Spinal cord (tissue), 10 donors: ENCODE data around the gene NEK1. TPM values are rescaled to one million over a fixed set of nuclear protein-coding genes. Genes with fewer than 3 reads are reported as not detected.
"Not testable (repeated sequence)": the region's sequence is repeated elsewhere in the genome, so short reads cannot be mapped to it uniquely, and the experiment has no call there.

Experiments
- DNase-seq, 6 donors: peaks; one replicate each; pipeline versions ENCODE4 v3.0.0 to v3.0.0-alpha.2; 2013 to 2015; ENCODE audit warnings: low spot score in 6 of 6, low read depth in 4 of 6
- H3K27ac ChIP-seq: one replicate; pipeline ENCODE4 v1.5.1; 2013; ENCODE audit warnings: low read depth, low read length, control low read depth
- H3K27me3 ChIP-seq: one replicate; pipeline ENCODE4 v1.6.1; 2013; ENCODE audit warnings: low read length; ENCODE audit not compliant: control insufficient read depth, insufficient read depth
- H3K36me3 ChIP-seq: one replicate; pipeline ENCODE4 v1.6.1; 2013; ENCODE audit warnings: low read length; ENCODE audit not compliant: control insufficient read depth, insufficient read depth
- H3K4me1 ChIP-seq: one replicate; pipeline ENCODE4 v1.6.1; 2013; ENCODE audit warnings: low read length; ENCODE audit not compliant: control insufficient read depth, insufficient read depth
- H3K4me3 ChIP-seq: one replicate; pipeline ENCODE4 v1.5.1; 2013; ENCODE audit warnings: low read depth, low read length, control low read depth
- H3K9me3 ChIP-seq: one replicate; pipeline ENCODE4 v1.6.1; 2013; ENCODE audit warnings: low read length; ENCODE audit not compliant: control insufficient read depth, insufficient read depth
- WGBS: methylation state at CpG from one replicate; pipeline ENCODE4 v1.1.5; 2013; ENCODE audit warnings: missing lambda C conversion rate; ENCODE audit not compliant: insufficient coverage; 5-methylcytosine and 5-hydroxymethylcytosine counted together
- polyA plus RNA-seq, 2 donors: library from polyadenylated mRNA; unstranded; fragments of 120-200 nt; gene quantifications; one replicate each; pipeline ENCODE4 v1.2.1, GENCODE V29; 2013; ENCODE audit not compliant: insufficient read length in 2 of 2
- total RNA-seq, 2 donors: library from RNA; depleted of rRNA in 1 of 2; stranded (reverse); fragments of 120-200 nt in 1 of 2; fragments of >200 nt in 1 of 2; gene quantifications; one replicate each; pipeline versions ENCODE4 v1.2.3 to v1.2.4, GENCODE V29; 2013 to 2014
- donor health status: healthy.

The NEK1 gene
- total and polyA plus RNA-seq, 4 donors = 24.0 to 42.6 (median 28.2) TPM

DNA sequence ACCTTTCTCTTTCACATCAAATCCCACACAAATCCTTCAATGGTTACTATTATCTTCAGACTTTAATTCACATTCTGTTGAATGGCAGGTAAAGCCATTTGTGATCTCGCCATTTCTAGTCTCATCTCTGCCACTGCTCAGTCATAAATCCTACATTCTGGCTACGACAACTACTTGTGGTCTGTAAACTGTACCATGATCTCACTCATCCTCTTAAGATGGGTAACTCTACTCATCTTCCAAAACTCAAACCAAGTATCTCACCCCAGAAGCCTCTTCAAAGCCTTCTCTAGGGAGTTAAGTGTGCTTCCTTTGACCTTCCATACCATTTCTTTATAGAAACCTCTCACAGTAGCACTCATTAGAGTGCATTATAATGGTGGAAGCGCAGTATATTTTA is 101.8 kb downstream of the NEK1 start:
- no peaks in the 10 kb centered on the region for H3K4me1 ChIP-seq
- H3K36me3 ChIP-seq = peaks cover 7% of the 10 kb centered on the region
- no peak overlapping the region for H3K27ac ChIP-seq
- no peak for DNase-seq
- peaks cover 1% of the 10 kb centered on the region for H3K9me3 ChIP-seq
- H3K27me3 ChIP-seq = no peaks in the 10 kb centered on the region
- WGBS = 75% methylated on average over 2 of the region's 3 CpGs
- no peak overlapping the region for H3K4me3 ChIP-seq

DNA sequence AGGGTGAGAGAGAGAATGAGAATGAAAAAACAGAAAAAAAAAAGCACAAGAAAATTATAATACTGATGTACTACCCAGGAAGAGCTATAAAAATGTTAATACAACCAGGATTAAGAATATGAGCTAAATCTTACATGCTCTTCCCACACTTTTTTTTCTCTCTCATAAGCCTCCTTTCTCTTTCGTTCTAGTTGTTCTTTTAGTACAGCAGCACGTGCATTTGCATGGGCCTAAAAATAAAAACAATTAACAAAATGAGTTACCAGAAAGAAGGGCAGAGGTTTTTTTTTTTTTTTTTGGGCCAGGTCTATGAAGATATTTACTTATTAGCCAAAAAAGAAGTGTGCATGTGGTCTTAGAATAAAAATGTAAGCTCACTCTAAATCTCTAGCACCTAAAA is 105.5 kb downstream of the NEK1 start:
- H3K4me3 ChIP-seq = no peak overlapping the region
- H3K36me3 ChIP-seq = peaks cover 7% of the 10 kb centered on the region
- H3K27me3 ChIP-seq = no peaks in the 10 kb centered on the region
- no peak overlapping the region for H3K27ac ChIP-seq
- no peaks in the 10 kb centered on the region for H3K4me1 ChIP-seq
- no peak for DNase-seq
- WGBS = no CpG with 5 or more reads among the region's 2 CpGs
- peaks cover 7% of the 10 kb centered on the region for H3K9me3 ChIP-seq

DNA sequence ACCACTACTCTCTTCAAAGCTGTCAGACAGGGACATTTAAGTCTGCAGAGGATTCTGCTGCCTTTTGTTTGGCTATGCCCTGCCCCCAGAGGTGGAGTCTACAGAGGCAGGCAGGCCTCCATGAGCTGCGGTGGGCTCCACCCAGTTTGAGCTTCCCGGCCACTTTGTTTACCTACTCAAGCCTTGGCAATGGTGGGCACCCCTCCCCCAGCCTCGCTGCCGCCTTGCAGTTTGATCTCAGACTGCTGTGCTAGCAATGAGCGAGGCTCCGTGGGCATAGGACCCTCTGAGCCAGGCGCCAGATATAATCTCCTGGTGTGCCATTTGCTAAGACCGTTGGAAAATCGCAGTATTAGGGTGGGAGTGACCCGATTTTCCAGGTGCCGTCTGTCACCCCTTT is 112.5 kb downstream of the NEK1 start:
- not testable (repeated sequence) for H3K27me3 ChIP-seq, H3K9me3 ChIP-seq, H3K4me3 ChIP-seq, H3K27ac ChIP-seq, DNase-seq, H3K36me3 ChIP-seq, H3K4me1 ChIP-seq
- 99% methylated on average over 7 of the region's 11 CpGs for WGBS

DNA sequence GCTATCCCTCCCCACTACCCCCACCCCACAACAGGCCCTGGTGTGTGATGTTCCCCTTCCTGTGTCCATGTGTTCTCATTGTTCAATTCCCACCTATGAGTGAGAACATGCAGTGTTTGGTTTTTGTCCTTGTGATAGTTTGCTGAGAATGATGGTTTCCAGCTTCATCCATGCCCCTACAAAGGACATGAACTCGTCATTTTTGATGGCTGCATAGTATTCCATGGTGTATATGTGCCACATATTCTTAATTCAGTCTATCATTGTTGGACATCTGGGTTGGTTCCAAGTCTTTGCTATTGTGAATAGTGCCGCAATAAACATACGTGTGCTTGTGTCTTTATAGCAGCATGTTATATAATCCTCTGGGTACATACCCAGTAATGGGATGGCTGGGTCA is 118.1 kb downstream of the NEK1 start:
- H3K36me3 ChIP-seq, H3K27me3 ChIP-seq, H3K4me1 ChIP-seq, H3K9me3 ChIP-seq, H3K27ac ChIP-seq, H3K4me3 ChIP-seq, DNase-seq: not testable (repeated sequence)
- no CpG with 5 or more reads among the region's 3 CpGs for WGBS

DNA sequence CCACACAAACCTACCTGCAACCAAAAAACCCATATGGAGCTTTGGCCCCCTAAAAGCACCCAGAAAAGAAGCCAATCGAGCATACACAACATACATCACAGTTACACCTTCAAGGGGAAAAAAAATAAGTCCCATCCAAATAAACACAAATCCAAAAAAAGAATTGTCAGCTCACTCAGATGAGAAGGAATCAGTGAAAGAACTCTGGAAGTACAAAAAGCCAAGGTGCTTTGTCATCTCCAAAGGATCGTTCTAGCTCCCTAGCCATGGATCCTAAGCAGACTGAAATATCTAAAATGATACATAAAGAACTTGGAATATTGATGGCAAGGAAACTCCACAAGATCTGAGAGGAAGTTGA is 119.2 kb downstream of the NEK1 start:
- DNase-seq = no peak
- H3K4me3 ChIP-seq = no peak overlapping the region
- WGBS = 43% methylated on average over 1 of the region's 2 CpGs
- no peaks in the 10 kb centered on the region for H3K9me3 ChIP-seq
- H3K27ac ChIP-seq = no peak overlapping the region
- peaks cover 6% of the 10 kb centered on the region for H3K36me3 ChIP-seq
- no peaks in the 10 kb centered on the region for H3K4me1 ChIP-seq
- no peaks in the 10 kb centered on the region for H3K27me3 ChIP-seq

DNA sequence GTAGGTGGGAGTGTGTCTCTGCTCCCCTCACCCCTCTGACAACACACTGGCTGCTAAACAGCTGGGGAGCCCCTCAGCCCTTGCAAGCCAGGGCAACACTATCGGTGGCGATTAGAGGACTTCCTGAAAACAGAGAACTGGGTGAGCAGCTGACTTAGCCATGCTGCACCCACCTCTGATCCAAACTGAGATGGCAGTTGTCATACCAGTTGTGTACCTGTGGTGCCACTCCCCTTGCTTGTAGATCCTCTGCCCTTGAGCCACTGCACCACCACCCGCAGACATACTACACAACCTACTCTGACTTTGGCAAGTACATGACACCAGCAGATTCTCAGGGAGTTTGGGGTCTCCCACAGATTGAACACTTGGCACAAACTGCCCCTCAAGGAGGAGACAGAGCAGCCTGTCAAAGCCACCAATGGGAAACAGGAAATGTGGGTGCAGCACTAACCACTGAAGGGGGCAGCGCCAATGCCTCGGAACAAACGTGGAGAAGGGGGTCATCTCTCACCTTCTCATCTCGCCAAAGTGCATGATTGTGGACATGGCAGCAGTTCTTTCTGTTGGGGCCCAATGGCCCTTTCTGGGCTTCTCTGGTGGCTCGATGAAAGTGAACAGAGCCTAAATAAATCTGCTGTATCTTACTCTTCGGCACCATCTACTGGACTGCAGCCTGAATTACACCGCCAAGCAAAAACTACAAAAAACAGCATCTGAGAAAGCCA is 119.8 kb downstream of the NEK1 start:
- Histone ChIP-seq H3K9me3 (no peaks in the 10 kb centered on the region), H3K4me1 (no peaks in the 10 kb centered on the region)
- peak in 1 of 6 donors; percentile 2 for DNase-seq

DNA sequence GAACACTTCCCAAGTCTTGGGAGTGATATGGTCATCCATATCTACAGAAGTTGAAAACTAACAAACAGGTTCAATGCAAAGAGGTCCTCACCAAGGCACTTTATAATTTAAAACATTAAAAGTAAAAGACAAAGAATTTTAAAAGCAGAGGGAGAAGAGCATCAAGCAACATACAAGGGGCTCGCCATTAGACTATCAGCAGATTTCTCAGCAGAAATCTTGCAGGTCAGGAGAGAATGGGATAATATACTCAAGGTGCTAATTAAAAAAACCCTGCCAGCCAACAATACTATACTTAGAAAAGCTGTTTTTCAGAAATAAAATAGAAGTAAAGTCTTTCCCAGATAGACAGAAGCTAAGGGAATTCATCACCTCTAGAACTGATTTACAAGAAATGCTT is 121.2 kb downstream of the NEK1 start:
- no peak for DNase-seq
- no CpG with 5 or more reads among the region's 1 CpG for WGBS

More for the DNA sequence above, 119.8 kb downstream of the NEK1 start:
- Histone ChIP-seq H3K27me3 (no peaks in the 10 kb centered on the region), H3K36me3 (peaks cover 6% of the 10 kb centered on the region), H3K4me3 (no peak overlapping the region), H3K27ac (no peak overlapping the region)
- WGBS = 64% methylated on average over 9 of the region's 10 CpGs

DNA sequence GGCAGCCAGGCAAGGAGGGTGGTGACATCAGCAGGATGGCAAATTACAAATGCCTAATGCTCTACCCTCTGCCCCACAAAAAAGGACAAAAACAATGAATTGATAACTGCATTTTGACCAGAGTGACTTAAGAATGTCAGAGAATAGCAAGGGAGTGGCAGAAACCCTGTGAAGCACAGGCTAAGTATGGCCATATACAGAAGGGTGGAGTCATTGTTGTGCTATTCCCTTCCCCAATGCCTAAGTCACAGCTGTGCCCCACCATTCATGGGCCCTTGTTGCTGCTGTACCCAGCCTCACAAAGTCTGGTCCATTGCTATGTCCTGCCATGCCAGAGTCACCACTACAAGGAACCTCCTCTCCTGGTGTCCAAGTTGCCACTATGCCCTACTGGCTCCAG is 123.1 kb downstream of the NEK1 start:
- H3K4me3 ChIP-seq = no peak overlapping the region

More for the DNA sequence above, 121.2 kb downstream of the NEK1 start:
- no peaks in the 10 kb centered on the region for H3K9me3 ChIP-seq
- no peaks in the 10 kb centered on the region for H3K4me1 ChIP-seq
- H3K36me3 ChIP-seq = peaks cover 6% of the 10 kb centered on the region
- no peak overlapping the region for H3K4me3 ChIP-seq
- H3K27me3 ChIP-seq = no peaks in the 10 kb centered on the region
- H3K27ac ChIP-seq = no peak overlapping the region

DNA sequence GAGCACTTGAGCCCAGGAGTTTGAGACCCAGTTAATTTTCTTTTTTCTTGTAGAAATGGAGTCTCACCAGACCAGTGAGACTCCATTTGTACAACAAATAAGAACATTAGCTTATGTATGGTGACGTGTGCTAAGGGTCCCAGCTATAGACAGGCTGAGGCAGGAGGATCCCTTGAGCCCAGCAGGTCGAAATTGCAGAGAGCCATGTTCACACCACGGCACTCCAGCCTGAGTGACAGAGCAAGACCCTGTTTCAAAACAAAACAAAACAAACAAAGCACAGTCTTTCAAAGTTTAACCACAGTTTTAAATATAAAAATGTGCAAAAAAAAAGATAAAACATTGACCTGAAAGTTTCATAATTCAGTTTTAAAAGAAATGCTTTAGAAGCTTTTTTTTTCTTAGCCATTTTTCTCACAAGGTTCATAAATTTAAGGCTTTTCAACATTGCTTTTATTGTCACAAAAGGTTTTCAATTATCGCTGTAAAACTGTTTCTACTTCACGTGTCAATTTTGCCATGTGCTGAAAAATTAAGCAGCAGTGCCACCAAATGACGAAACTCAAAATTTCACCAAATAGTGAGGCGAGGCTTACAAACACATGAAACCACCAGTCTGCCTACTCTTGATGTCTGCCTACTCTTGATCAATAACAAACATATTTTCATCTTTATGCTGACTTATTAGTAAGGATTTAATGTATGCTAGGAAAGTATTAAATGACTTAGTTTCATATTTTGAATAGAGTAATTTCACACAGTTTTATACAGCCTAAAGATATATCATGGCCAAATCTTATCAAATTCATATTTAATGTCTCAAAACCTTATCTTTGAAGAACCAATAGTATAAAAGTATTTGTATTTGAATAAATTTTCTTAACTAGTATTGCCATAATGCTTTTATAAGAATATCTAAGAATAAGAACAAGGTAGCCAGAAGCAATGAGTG is 126.3 kb downstream of the NEK1 start:
- no peak overlapping the region for H3K27ac ChIP-seq
- H3K36me3 ChIP-seq = no peaks in the 10 kb centered on the region
- H3K27me3 ChIP-seq = no peaks in the 10 kb centered on the region
- H3K9me3 ChIP-seq = no peaks in the 10 kb centered on the region
- DNase-seq = peak; percentile 49 to 92 (median 64)
- peaks cover 5% of the 10 kb centered on the region for H3K4me1 ChIP-seq
- H3K4me3 ChIP-seq = no peak overlapping the region
- 7% methylated on average over 3 of the region's 7 CpGs for WGBS

More for the DNA sequence above, 123.1 kb downstream of the NEK1 start:
- no peak overlapping the region for H3K27ac ChIP-seq
- H3K4me1 ChIP-seq = peaks cover 5% of the 10 kb centered on the region
- H3K27me3 ChIP-seq = no peaks in the 10 kb centered on the region
- H3K36me3 ChIP-seq = peaks cover 6% of the 10 kb centered on the region
- no peaks in the 10 kb centered on the region for H3K9me3 ChIP-seq
- no peak for DNase-seq

DNA sequence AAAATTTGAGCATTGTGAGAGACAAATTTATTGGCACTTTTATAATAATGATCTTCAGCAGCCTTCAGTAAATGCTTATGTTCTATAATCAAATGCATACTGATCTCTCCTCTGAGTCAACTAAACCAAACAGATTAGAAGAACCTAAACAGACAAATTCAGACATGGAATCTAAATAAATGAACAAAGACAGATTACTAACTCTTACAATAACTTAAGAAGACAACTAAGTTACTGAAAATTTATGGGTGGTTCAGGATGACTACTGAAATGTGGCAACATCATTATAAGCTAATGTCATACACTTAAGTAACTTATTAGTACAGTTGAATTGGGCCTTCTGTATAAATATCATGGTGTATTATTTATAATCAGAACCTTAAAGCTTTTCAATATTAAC is 127.3 kb downstream of the NEK1 start:
- no peaks in the 10 kb centered on the region for H3K9me3 ChIP-seq
- no peak for DNase-seq
- H3K4me1 ChIP-seq = peaks cover 5% of the 10 kb centered on the region
- H3K36me3 ChIP-seq = no peaks in the 10 kb centered on the region
- no peak overlapping the region for H3K27ac ChIP-seq
- no peak overlapping the region for H3K4me3 ChIP-seq
- no peaks in the 10 kb centered on the region for H3K27me3 ChIP-seq
